Esophagus mucosa (tissue), 1 donor: ENCODE results near the gene DSN1. TPM values are rescaled to one million over a fixed set of nuclear protein-coding genes. Genes with fewer than 3 reads are reported as not detected.

Experiments
- ATAC-seq: fragments of 200-7000 bp; cut with Tn5 transposase; one replicate; pipeline ENCODE4 v1.9.1; 2020
- total RNA-seq: library from RNA; stranded (reverse); gene quantifications from one replicate; pipeline ENCODE4 v1.2.4, GENCODE V29; 2023
- donor health status: DM: yes; HTN: yes; CAD: no.

DSN1 gene
- total RNA-seq, 1 donor from 2014 or later = 8.9 TPM

DNA sequence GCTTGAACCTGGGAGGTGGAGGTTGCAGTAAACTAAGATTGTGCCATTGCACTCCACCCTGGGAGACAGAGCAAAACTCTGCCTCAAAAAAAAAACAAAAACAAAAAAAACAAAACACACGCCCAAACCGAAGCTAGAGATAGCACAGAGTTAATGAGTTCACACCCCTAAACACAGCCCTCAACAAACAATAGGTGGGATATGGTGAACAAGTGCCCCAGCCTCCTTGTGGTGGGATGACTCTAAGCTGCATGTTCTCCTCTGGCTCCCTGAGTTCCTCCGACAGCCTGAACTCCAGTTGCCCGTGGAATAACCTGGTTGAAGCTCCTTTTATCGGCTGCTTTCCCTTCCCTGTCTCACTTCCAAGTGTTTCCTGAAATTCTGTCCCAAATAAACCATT is 22.1 kb upstream of the DSN1 start:
- no peak for ATAC-seq

DNA sequence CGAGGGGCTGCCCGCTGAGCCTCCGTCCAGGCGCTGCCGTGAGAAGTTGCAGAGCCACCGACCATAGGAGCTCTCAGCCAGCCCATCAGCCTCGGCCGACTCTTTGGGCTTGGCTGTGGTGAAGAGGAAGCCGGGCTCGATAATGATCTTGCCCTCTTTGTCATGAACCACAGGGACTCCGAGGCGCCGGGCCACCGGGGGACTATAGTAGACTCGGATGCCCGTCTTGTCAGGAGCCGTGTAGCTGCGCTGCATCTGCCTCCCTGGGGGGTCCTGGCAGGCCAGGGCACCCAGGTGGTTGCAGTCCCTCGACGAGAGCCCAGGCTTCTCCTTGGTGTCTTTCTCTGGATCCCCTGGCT is 20.5 kb upstream of the DSN1 start:
- no peak for ATAC-seq

DNA sequence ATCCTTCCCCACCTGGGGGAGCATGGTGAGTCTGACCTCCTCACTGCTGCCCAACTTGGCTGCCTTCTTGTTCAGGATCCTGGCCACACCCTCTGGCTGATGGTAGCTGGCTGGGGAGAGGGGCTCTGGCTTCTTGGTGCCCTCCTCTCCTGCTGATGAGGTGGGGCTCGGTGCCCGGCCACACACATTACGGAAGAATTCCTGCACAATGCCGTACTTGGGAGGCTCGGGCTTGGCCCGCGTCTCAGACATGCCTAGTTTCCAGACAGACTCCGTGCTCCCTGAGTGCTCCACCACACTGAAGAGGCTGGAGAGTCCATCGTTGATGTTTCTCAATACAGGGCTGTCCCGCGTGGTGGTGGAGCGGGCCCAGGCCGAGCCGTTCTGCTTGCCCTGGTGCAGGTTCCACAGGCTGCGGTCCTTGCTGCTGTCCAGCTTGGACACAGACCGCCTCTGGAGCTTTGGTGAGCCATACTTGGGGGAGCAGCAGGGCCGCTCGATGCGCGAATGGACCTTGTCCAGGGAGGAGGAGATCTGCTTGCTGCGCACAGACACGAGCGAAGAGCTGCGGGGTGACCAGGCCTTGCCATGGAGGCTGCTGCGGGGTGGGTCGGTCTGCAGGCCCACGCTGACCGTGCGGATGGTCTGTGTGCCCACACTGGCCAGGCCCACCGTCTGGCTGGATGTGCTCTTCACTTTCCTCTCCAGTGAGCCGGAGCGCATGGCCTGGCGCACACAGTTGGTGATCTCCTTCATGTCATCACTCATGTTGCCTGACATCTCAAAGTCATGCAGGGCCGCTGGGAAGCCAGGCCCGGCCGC is 19.9 kb upstream of the DSN1 start:
- peak; percentile 12 for ATAC-seq

DNA sequence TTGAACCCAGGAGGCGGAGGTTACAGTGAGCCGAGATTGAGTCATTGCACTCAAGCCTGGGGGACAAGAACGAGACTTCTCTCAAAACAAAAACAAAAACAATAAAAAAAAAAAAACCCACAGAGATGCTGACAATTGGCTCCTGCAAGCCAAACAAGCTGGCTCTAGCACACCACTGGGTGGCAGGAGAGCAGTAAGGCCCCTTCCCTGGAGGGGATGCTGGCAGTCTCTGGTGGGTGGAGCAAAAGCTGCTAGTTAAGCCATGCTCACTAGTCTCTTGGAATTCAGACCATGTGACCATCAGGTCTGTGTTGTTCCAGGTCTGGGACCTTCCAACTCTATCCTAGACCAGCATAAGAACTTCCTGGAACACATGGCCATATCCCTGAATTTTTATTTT is 18.9 kb upstream of the DSN1 start:
- peak; percentile 54 for ATAC-seq

DNA sequence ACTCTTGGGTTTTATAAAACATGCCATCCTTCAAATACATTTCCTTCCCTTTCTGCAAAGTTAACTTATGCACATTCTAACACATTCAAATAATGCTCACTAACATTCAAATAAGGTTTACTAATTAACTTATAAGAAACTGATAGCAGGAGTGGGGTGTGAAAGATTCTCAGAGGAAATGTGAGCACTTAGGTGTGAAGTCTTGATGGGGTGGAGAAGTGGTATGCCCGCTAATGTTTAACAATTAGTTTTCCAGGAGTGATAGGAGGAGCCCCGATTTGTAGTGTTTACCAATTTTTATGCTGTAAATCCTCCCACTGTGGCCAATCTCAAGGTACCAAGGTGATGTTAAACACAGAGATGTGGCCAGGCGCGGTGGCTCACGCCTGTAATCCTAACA is 18.3 kb upstream of the DSN1 start:
- ATAC-seq = no peak

DNA sequence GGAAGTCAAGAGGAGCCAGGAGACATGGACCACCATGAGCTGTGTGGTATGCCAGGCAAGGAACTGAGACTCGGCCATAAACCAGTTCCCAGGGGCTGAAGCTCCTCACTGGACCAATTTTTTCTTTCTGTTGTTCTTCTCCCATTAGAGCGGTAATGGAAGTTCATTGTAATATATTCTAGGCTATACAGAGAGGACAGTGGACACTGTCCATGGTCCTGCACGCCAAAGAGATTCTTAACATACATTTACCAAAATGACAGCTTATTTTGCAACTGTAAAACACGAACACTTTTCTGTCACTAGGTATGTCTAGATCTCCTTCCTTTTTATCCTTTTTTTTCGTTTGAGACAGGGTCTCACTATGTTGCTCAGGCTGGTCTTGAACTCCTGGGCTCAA is 13.1 kb upstream of the DSN1 start:
- no peak for ATAC-seq

DNA sequence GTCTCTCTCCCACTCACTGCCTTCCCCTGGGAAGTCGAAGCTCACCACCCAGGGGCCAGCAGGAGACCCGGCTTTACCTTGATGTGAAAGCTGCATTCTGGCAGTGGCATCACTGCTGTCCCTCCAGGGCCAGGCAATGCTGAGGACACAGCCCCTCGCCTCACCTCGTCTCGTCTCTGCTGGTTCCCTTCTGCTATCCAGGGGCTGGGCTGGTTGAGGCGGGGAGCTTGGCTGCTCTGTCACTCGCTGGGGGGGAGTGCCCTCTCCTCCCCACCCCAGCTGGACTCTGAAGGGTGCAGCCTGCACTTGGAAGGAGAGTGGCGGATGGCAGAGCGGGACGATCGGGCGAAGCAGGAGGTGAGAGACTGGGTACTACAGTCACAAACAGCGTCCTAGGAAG is 12.7 kb upstream of the DSN1 start:
- ATAC-seq = no peak

DNA sequence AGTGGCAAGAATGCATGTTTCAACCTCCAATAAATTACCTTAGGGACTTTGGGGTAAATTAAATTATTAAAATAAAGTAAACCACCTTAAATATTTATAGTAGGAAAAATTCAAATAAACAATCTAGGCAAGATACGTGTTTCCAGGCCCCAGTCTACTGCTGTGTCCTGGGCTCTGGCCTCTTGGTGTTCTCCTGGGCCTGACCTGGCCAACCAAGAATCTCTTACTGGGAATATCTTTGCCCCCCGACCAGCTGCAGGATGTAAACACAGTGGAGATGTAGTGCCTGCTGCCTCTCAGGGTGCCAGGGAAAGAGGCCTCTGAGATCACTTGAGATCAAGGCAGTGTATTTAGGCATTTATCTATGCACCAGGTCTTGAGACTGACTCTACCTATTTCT is 11.7 kb upstream of the DSN1 start:
- no peak for ATAC-seq

DNA sequence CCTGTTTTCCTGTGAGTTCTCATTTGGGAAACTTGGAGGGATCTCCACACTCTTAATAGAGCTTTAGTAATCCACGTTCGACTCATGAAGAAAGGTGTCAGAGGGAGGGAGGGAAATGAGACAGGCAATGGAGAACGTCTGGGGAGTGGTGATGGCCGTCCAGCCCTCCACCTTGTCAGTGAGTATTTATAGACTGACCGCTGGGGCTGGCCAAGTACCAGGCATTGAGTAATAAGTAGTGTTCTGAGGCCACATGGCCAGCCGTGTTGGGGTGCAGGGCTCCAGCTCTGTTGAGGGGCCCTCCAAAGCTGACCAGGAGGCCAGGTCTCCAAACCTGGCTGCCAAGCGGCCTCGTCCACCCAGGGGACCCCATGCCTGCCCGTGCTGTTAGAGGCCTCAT is 11.3 kb upstream of the DSN1 start:
- no peak for ATAC-seq

DNA sequence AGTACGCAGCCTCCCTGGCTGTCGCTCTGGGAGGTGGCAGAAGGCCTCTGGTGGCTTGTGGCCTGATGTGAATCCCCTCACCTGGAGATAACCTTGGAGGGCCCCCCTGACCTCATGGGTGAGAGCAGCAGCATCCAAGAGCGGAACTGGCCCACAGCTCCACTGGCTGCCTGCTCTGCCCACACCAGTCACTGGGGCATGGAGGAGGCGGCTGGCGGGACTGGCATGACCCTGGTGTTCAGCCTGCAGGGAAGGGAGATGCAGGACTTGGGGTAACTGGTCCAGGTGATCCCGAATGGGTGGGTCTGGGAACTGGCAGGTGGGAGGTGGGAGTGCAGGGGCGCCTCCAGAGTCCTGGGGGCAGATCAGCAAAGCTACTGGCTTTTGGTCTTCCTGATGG is 10.6 kb upstream of the DSN1 start:
- ATAC-seq = no peak

DNA sequence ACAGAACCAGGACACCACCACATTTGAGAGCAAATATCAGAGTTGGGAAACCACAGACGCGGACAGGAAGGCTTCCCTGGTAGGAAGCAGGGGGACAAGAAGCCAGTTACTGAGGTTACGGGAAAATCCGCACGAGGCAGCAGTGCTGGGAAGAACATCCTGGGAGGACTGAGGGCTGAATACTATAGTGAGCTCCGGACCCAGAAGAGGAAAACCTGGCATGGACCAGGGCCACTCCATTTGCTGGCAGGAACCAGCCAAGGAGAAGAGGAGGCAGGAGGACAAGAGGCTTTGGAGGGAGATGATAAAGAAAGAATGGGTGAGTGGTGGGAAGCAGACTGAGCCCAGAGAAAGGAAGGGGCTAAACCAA is 6.1 kb upstream of the DSN1 start:
- ATAC-seq = no peak

DNA sequence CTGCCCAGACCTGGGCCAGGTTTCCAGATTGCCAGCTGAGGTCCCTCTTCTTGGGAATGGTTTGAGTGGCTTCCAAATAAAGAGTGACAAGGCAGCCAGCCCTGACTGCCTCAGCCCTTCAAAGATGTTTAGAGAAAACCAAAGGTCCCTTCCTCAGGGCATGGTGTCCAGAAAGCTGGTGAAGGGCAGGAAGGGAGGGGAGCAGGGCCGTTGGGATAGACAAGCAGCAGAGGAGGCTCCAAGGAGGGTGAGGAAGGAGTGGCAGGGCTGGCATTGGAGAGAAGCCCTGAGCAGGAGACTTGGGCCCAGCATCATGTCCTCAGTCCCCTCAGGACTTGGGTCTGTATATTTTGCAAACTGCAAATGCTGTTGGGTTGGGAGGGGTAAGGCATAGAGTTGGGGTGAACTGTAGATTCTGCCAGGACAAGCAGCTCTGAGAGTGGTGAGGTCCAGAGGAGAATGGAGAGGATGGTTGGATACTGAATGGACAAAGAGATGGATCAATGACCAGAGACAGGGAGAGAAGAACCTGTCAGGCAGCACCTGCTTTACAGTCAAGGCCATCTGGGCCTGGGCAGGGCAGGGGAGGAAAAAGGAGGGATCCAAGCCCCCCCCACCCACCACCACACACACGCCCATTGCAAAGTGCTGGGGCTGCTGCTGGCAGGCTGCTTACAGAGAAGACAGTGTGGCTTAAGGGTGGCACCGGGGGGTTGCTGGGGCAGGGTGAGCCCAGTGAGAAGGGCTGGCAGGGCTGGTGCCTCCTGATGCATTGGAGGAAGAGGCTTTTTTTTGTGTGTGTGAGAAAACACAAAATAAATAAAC is 5.5 kb upstream of the DSN1 start:
- peak; percentile 17 for ATAC-seq

DNA sequence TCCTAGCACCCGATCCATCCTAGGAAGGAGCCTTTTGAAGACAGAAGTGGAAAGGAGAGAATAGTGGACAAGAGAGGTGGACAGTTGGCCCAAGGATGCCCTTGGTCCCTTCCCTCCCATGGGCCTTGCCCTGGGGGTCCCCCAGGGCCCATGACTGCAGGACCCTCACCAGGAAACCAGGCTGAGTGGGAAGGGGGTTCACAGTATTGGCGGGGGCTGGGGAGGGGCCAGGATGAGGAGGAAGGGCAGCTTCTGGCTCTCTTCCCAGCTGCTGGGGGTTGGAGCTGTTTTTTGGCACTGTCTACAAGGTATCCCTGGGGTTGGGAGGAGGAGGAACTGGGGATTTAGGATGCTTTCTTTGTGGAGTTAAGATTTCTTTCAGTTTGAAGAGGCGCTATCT is 4.0 kb upstream of the DSN1 start:
- no peak for ATAC-seq

DNA sequence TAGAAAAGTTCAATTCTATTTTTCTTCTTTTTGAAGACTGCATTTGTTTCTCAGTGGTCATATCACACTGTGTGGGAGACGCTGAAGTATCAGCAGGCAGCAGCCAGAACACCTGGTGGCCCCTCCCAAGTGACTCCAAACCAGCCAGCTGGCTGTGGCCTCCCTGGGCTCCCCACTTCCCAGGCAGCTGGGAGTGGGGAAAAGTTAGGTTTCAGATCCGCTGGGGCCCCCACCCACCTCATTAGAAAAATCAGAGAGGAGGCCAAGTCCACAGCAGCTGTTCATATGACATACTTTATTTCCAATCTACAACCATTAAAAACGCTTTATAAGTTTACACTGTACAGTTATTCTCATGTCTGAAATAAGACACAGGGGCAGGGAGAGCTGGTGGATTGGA is 3.6 kb upstream of the DSN1 start:
- ATAC-seq = no peak

DNA sequence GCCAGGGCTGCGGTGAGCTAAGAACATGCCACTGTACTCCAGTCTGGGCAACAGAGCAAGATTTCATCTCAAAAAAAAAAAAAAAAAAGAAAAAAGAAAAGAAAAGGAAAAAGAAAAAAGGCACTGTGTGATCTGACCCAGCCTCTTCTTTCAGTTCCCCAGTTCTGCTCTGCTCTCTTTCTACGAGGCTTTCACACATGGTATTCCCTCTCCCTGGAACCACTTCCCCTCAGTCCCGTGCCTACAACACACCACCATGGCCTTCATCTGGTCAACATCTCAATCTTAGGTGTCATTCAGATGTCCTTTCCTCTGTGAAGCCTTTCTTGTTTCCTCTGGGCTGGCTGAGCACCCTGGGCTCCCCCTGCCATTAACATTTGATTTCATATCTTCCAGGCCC is 2.3 kb upstream of the DSN1 start:
- ATAC-seq = no peak

DNA sequence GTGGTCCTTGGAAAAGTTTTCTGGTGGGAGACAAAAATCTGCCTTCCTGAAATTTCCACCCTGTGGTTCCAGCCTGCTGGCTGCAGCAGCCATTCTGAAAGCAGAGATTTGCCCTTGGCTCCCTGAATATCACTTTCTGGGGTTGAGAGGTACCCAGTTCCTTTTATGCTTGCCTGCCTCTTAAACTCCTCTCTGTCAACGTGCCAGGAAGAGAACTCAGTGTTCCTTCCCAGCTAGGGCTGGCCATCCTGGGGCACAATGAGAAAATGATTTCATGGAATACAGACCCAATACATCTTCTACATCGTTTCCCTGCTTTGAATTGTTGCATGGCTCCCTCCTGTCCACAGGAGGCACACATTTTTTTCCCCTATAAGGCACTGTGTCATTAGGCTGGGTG is 1.6 kb upstream of the DSN1 start:
- ATAC-seq = no peak

DNA sequence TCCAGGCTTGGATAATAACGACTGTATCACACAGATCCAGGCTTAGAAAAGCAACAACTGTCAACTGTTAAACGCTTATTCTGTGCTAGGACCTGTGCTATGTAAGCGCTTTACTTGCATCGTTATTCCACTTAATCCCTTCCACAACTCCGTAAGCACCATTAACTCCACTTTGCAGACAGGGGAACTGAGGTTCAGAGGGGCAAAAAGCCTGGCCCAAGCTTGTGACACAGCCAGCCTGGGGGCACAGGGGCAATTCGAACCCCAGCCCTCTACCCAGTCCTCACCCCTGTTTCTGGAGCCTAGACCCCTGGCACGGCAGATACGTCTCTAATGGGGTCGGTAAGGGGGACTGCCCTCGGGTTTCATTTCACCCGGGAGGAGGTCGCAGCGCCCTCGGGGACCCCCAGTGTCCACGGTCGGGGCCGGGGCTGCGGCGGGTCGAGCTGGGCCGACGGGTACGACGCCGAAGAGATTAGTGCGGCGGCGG is 411 bp downstream of the DSN1 start:
- ATAC-seq = peak; percentile 7

DNA sequence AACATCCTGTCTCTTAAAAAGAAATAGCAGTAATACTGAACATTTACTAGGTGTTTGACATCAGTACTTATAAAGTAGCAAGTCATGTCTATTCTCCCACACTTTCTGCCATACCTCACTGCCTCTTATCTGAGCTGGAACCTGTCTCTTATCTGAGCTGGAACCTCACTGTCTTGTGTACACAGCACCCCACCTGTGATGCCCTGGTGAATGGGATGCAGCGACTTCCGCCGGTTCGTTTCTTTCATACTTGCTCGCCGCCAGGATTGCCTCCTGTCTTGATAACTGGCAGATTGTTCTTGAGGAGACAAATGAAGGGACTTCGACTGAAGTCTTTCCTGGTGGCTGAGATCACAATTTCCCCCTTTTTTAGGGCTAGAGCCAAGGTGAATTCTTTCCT is 2.9 kb downstream of the DSN1 start:
- no peak for ATAC-seq

DNA sequence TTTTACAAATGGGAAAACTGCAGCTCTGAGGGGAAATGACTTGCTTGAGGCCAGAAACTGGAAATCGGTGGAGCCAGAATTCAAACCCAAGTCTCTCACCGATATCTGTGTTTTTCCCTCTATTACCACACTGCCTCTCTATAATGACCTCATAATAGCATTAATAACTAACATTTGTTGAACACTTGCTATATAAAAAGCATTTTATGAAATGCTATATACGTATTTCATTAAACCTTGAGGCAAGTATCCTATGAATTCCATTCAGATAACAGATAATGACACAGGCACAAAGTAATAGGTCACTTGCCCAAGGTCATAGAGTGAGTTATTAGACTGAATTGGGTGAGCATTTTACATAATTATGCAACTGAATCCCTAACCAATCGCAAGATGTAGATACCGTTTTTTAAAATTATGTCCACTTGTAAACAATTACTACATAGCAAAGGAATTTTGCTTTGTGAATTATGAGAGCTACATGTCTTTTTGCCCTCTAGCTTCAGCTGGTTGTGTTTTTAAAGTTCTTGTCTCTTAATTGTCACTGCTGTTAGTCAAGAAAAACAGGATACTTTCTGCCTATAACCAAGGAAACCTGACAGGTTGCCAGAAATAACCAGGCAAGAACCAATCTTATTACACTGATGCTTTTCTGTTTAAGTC is 4.7 kb downstream of the DSN1 start:
- ATAC-seq = no peak

DNA sequence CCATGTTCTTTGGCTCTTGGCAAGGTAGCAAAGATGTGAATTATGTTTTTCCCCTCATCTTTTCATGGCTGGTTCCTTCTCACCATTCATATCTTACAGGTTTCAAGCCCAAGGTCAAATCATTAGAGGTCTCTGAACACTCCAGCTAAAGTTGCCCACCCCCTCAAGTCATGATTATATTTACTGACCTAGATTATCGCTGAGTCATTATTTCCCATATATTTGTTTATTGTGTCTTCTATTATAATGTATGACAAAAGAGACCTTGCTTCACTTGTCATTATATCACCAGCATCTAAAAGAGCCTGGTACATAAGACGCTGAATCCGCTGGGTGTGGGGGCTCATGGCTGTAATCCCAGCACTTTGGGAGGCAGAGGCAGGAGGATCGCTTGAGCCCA is 12.4 kb downstream of the DSN1 start:
- ATAC-seq = no peak

DNA sequence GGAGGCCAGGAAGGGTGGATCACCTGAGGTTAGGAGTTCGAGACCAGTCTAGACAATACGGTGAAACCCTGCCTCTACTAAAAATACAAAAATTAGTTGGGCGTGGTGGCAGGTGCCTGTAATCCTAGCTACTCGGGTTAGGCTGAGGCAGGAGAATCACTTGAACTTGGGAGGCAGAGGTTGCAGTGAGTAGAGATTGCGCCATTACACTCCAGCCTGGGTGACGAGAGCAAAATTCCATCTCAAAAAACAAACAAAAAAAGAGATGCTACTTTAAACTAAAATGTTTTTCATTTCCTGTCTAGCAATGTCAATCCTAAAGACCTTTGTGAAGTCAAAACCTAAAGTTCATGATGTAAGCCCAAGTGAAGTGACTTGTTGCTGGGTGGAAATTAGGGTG is 12.9 kb downstream of the DSN1 start:
- ATAC-seq = no peak

DNA sequence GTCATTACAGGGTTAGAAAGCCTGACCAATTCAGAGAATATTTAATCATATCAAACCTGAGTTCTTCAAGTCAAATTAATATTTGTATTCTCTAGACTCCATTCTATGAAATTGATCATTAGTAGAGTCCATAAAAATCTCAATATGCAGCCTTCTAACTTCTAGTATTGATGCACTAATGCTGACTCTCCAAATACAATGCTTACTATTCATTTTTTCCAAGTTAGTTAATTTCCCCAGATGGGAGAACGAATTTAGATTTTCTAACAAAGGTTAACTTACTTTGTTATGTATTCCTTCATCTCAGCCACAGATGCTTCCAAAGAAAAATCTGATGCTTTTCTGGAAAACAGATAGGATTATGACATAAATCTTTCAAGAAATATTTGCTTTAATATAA is 15.3 kb downstream of the DSN1 start:
- ATAC-seq = no peak

DNA sequence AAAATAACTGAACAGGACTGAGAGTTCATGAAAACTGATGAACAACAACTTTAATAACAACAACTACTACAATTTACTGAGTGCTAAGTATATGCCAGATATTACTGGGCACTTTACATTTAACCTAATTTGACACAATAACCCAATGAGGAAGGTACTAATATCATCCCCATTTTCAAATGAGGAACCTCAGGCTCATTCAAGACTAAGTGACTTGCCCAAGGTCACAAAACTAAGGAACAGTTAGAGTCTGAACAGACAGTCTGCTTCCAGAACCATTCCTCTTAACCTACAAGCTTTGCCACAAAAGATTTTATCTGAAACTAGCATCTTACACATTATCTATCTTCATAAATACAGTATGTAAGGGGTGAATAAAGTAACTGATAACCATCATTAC is 17.1 kb downstream of the DSN1 start:
- no peak for ATAC-seq
